Caco-2 (cell line): ENCODE results near the gene GBA3. TPM values are rescaled to one million over a fixed set of nuclear protein-coding genes. Genes with fewer than 3 reads are reported as not detected.

Source experiments
- BruUV-seq: library from RNA; stranded (reverse); fragments of 400-500 nt; replicated peaks from 2 replicates; lab custom pipeline; 2021; lab: Mats Ljungman, UMichigan
- CTCF ChIA-PET: fragments of 300-600 bp; sonication (Branson Sonifier 250); formaldehyde crosslinking; loops from one replicate; lab custom pipeline; 2022; ENCODE audit warnings: antibody characterized with exemption; lab: Charles Lee
- POLR2A ChIA-PET: fragments of 300-600 bp; sonication (Branson Sonifier 250); formaldehyde crosslinking; loops from one replicate; lab custom pipeline; 2022; ENCODE audit warnings: antibody characterized with exemption; lab: Charles Lee
- DNase-seq, 2 experiments: peaks; one replicate each; pipeline versions ENCODE4 v3.0.0 to v3.0.0-alpha.2; 2020 to 2022
- H3K27me3 ChIP-seq: replicated peaks from 2 replicates; pipeline ENCODE4 v1.6.0; 2011; ENCODE audit warnings: low read length; ENCODE audit not compliant: control insufficient read depth, insufficient read depth
- H3K36me3 ChIP-seq: 2 replicates; pipeline ENCODE4 v1.5.1; 2011; ENCODE audit warnings: low read length; ENCODE audit not compliant: control insufficient read depth, insufficient read depth
- H3K4me1 ChIP-seq: fragments of 250-450 bp; sonication (Bioruptor Pico); 2 replicates; pipeline ENCODE4 v1.5.1; 2020; ENCODE audit warnings: mild to moderate bottlenecking
- H3K4me3 ChIP-seq: 2 replicates; pipeline ENCODE4 v1.5.1; 2011; ENCODE audit warnings: low read depth, mild to moderate bottlenecking, control low read depth, low read length
- H3K9me3 ChIP-seq: fragments of 250-450 bp; sonication (Bioruptor Pico); 2 replicates; pipeline ENCODE4 v1.5.1; 2020; ENCODE audit warnings: mild to moderate bottlenecking, moderate library complexity
- H3K27ac Mint-ChIP-seq: one replicate; pipeline ENCODE4 v1.8.0; 2022; ENCODE audit warnings: mixed read lengths; ENCODE audit not compliant: unreplicated experiment
- H3K27me3 Mint-ChIP-seq: one replicate; pipeline ENCODE4 v1.8.0; 2022; ENCODE audit warnings: mixed read lengths; ENCODE audit not compliant: insufficient read depth, unreplicated experiment
- H3K36me3 Mint-ChIP-seq: one replicate; pipeline ENCODE4 v1.8.0; 2022; ENCODE audit warnings: mild to moderate bottlenecking, mixed read lengths; ENCODE audit not compliant: insufficient read depth, unreplicated experiment
- H3K4me1 Mint-ChIP-seq: one replicate; pipeline ENCODE4 v1.8.0; 2022; ENCODE audit warnings: low read depth, mixed read lengths; ENCODE audit not compliant: unreplicated experiment
- H3K4me3 Mint-ChIP-seq: one replicate; pipeline ENCODE4 v1.8.0; 2022; ENCODE audit warnings: mild to moderate bottlenecking, moderate library complexity, mixed read lengths; ENCODE audit not compliant: unreplicated experiment
- H3K9me3 Mint-ChIP-seq: one replicate; pipeline ENCODE4 v1.8.0; 2022; ENCODE audit warnings: mixed read lengths; ENCODE audit not compliant: unreplicated experiment
- CTCF ChIP-seq, 2 experiments: fragments of 200-600 bp in 1 of 2; IDR thresholded peaks; 1 replicate in 1 of 2; 2 replicates in 1 of 2; pipeline versions ENCODE4 v1.5.1 to v1.8.0; 2011 to 2022; ENCODE audit warnings: antibody characterized with exemption in 1 of 2, control low read depth in 1 of 2, inconsistent platforms in 1 of 2, low read depth in 1 of 2, low read length in 1 of 2, mild to moderate bottlenecking in 1 of 2, moderate library complexity in 1 of 2; ENCODE audit not compliant: insufficient read depth in 1 of 2, severe bottlenecking in 1 of 2, unreplicated experiment in 1 of 2
- intact Hi-C: fragments of 100-400 bp; cut with micrococcal nuclease; formaldehyde crosslinking; loops from one replicate; pipeline ENCODE4 v1.10.0; 2022; ENCODE audit not compliant: unreplicated experiment
- total RNA-seq: library from RNA; stranded (reverse); gene quantifications from 2 replicates; pipeline ENCODE4 v1.2.3, GENCODE V29; 2022

GBA3 gene
- total RNA-seq, 1 experiment from 2014 or later: 0.25 TPM

- TF ChIP-seq CTCF (IDR thresholded peaks at IDR 0.05; ENCODE audit: insufficient read depth in 1 of 2, low read depth in 1 of 2, low read length in 1 of 2, severe bottlenecking in 1 of 2, unreplicated experiment in 1 of 2): no peak
- H3K36me3 ChIP-seq: no peaks in the 10 kb centered on the region
- no peak overlapping the region for H3K27ac Mint-ChIP-seq
- H3K4me1 Mint-ChIP-seq: no peaks in the 10 kb centered on the region
- H3K9me3 ChIP-seq: no peaks in the 10 kb centered on the region
- no peaks in the 10 kb centered on the region for H3K9me3 Mint-ChIP-seq
- no peak overlapping the region for H3K4me3 Mint-ChIP-seq
- peaks cover 9% of the 10 kb centered on the region for H3K27me3 Mint-ChIP-seq
- H3K27me3 ChIP-seq: no peaks in the 10 kb centered on the region
- H3K4me1 ChIP-seq: no peaks in the 10 kb centered on the region
- intact Hi-C loops: no loop called here
- H3K36me3 Mint-ChIP-seq: no peaks in the 10 kb centered on the region
- POLR2A ChIA-PET: no interaction called here
- CTCF ChIA-PET: no interaction called here
- no peak overlapping the region for H3K4me3 ChIP-seq
- no peak for DNase-seq
- no TSS peak for BruUV-seq
Measured at GRCh38 chr4:22703912-22704311, 11.2 kb downstream of the GBA3 start.

- no peak for TF ChIP-seq CTCF (IDR thresholded peaks at IDR 0.05; ENCODE audit: insufficient read depth in 1 of 2, low read depth in 1 of 2, low read length in 1 of 2, severe bottlenecking in 1 of 2, unreplicated experiment in 1 of 2)
- POLR2A ChIA-PET: no interaction called here
- H3K4me3 Mint-ChIP-seq: no peak overlapping the region
- CTCF ChIA-PET: no interaction called here
- Histone ChIP-seq H3K36me3 (no peaks in the 10 kb centered on the region), H3K4me3 (no peak overlapping the region), H3K4me1 (no peaks in the 10 kb centered on the region), H3K9me3 (no peaks in the 10 kb centered on the region), H3K27me3 (no peaks in the 10 kb centered on the region)
- DNase-seq: no peak
- H3K27ac Mint-ChIP-seq: no peak overlapping the region
- intact Hi-C loops: no loop called here
- H3K4me1 Mint-ChIP-seq: no peaks in the 10 kb centered on the region
- H3K9me3 Mint-ChIP-seq: no peaks in the 10 kb centered on the region
- H3K27me3 Mint-ChIP-seq: peaks cover 12% of the 10 kb centered on the region
- BruUV-seq: no TSS peak
- H3K36me3 Mint-ChIP-seq: no peaks in the 10 kb centered on the region
Measured at GRCh38 chr4:22707390-22707789, 14.7 kb downstream of the GBA3 start.

GRCh38 chr4:22708961-22709360 lies 16.2 kb downstream of the GBA3 start:
- Mint-ChIP-seq H3K9me3 (no peaks in the 10 kb centered on the region), H3K27ac (no peak overlapping the region), H3K36me3 (no peaks in the 10 kb centered on the region), H3K27me3 (peaks cover 12% of the 10 kb centered on the region), H3K4me3 (no peak overlapping the region), H3K4me1 (no peaks in the 10 kb centered on the region)
- ChIA-PET CTCF (no interaction called here), POLR2A (no interaction called here)
- Histone ChIP-seq H3K9me3 (no peaks in the 10 kb centered on the region), H3K4me3 (no peak overlapping the region), H3K27me3 (no peaks in the 10 kb centered on the region), H3K36me3 (no peaks in the 10 kb centered on the region), H3K4me1 (no peaks in the 10 kb centered on the region)
- no TSS peak for BruUV-seq
- TF ChIP-seq CTCF (IDR thresholded peaks at IDR 0.05; ENCODE audit: insufficient read depth in 1 of 2, low read depth in 1 of 2, low read length in 1 of 2, severe bottlenecking in 1 of 2, unreplicated experiment in 1 of 2): no peak
- DNase-seq: no peak
- intact Hi-C loops: no loop called here
